ENCODE results near the gene BCL7B.

DNA sequence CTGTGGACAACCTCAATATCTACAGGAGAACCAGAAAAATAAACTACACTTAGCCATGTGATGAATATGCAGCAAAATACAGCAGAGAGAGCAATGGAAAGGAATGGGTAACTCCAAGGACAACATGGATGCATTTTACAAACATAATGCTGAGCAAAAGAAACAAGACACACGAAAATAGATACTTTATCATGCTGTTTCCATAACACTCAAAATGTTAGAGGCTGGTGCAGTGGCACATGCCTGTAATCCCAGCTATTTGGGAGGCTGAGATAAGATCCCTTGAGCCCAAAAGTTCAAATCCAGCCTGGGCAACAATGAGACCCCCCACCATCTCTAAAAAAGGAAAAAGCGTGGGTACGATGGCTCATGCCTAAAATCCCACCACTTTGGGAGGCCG, 8.3 kb downstream of the BCL7B start:
- TF ChIP-seq, protein P1, sequence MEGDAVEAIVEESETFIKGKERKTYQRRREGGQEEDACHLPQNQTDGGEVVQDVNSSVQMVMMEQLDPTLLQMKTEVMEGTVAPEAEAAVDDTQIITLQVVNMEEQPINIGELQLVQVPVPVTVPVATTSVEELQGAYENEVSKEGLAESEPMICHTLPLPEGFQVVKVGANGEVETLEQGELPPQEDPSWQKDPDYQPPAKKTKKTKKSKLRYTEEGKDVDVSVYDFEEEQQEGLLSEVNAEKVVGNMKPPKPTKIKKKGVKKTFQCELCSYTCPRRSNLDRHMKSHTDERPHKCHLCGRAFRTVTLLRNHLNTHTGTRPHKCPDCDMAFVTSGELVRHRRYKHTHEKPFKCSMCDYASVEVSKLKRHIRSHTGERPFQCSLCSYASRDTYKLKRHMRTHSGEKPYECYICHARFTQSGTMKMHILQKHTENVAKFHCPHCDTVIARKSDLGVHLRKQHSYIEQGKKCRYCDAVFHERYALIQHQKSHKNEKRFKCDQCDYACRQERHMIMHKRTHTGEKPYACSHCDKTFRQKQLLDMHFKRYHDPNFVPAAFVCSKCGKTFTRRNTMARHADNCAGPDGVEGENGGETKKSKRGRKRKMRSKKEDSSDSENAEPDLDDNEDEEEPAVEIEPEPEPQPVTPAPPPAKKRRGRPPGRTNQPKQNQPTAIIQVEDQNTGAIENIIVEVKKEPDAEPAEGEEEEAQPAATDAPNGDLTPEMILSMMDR (IDR thresholded peaks at IDR 0.05) = no peak
- no peak for TF ChIP-seq ZFX (IDR thresholded peaks at IDR 0.05; ENCODE audit: borderline replicate concordance)
